HPDE6-E6E7 (cell line): Measurements from ENCODE around the gene TASP1.

Experiments used
- DNase-seq: peaks from one replicate; pipeline ENCODE4 v3.0.0; 2011; ENCODE audit warnings: missing footprints; ENCODE audit errors: extremely low spot score

Gene TASP1

DNA sequence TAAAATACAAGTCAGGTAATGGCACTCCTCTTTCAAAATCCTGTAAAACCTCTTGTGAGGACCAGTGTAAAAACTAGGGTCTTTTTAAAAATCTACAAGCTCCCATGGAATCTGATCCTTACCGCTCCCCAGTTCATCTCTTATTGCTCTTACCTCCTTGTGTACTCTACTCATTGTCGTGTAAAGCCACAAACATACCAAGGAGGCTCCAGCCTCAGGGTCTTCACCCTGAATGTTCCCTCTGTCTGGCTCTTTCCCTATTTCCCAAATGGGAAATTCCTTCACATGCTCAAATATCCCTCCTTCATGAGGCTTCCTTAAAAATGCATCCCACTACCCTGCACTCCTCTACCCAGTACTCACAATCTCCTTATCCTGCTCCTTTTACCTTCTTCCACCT lies 67.1 kb downstream of the TASP1 start:
- no peak for DNase-seq

DNA sequence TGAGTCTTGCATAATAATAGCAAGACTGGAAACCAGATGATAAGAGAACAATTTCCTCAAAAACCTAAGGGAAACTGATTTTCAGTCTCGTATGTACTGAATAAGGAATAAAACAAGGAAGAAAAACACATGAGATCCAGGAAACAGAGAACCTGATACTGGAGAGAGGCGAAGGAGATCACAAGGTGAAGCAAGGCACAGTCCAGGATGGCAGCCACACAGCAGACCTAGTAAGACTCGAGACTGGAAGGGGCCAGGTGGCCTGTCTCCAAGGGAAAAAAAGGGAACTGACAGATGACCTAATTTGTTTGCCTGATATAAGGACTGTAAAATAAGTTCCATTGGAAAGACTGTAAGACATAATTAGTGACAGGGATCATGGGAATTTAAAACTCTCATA lies 71.1 kb downstream of the TASP1 start:
- DNase-seq = no peak

DNA sequence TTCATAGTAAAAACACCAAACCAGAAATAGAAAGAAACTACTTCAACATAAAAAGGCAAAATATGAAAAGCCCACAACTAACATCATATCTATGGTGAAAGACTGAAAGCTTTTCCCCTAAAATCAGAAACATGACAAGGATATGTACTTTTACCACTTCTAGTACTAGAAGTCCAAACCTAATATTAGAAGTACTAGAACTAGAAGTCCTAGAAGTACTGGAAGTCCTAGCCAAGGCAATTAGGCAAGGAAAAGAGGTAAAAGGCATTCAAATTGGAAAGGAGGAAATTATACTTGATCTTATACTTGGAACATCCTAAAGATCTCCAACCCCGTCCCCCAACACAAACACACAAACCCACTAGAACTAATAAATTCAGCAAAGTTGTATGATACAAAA lies 74.9 kb downstream of the TASP1 start:
- DNase-seq = no peak

DNA sequence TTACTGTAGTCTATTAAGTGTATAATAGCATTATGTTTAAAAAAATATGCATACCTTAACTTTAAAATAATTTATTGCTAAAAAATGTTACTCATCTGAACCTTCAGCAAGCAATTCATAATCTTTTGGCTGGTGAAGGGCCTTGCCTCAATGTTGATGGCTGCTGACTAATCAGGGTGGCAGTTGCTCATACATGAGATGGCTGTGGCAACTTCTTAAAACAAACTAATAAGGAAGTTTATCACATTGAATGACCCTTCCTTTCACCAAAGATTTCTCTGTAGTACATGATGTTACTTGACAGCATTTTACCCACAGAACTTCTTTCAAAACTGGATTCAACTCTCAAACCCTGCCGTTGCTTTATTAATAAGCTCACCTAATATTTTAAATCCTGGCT lies 84.0 kb downstream of the TASP1 start:
- DNase-seq = no peak

DNA sequence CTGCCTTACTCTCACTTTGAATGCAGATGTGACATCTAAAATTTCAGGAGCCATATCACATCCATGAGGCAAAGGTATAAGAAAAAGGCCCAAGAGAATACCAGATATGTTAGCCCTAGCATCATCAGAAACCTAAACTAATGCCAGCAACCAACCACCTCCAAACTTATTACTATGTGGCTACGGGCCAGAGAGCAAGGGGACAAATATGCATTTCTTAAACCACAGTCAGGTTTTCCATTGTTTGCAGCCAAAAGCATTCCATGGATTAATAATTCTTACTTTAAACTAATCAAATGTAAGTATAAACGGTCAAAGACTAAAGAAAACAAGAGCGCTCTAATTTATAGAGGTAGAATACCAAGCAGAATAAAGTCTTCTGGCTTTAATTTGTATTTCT lies 84.7 kb downstream of the TASP1 start:
- DNase-seq = no peak

DNA sequence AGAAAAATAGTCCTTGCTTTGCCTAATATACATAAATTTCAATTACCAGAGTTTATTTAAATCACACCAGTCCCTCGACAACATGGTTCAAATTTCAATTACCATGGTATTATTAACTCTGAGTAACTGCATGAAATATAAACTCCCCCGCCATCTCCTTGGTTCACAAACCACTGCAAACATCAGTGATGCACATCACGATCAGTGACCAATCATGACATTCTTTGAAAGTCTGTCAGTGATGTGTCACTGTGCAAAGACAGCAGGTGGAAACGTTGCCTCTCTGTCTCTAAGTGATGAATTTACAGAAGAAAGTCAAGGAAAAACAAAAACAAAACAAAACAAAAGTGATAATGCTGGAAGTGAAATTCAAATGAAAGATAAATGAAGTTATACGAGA lies 86.7 kb downstream of the TASP1 start:
- no peak for DNase-seq

DNA sequence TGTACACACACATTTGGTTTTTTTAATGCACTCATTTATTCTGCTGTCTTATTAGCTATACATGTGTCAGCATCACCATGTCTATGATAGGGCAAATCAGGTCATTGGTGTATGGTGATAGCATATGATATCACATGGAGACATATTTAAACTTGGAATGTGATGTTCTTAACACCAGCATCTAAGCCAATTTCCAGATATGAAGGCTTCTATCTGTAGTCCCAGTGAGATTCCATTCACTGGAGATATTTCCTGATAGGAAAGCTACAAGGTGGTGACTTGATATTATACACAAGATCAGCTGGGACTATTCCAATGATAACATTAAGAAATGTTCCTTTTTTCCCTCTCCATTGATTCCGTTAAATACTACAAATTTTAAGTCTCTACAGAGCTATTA lies 89.3 kb downstream of the TASP1 start:
- DNase-seq = no peak

DNA sequence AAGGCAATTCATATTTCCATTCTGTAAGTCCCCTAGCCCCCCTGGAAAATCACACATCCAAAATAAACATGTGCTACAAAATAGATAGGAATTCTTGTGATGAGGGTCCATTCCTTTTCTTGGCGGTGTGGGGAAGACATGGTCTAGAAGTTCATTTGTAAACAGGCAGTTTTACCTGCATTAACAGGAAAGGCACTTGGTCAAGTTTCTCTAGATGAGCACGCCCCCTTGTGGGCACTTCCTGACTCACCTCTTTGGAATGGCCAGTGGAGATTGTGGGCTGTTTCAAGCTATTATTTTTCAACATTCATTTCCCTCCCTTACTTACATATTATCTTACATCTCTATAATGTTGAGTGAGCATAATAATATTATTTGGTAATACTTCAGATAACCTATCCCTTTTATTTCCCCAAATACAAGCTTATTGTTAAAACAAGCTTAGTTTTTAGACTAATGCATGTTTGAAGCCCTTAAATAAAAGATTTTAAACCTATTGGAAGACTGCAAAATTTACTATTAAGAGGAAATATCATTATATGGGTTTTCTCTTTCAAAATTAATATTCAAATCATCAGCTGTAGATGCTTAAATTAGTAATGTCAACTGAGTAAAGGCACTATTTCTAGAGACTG lies 92.1 kb downstream of the TASP1 start:
- peak; percentile 59 for DNase-seq

DNA sequence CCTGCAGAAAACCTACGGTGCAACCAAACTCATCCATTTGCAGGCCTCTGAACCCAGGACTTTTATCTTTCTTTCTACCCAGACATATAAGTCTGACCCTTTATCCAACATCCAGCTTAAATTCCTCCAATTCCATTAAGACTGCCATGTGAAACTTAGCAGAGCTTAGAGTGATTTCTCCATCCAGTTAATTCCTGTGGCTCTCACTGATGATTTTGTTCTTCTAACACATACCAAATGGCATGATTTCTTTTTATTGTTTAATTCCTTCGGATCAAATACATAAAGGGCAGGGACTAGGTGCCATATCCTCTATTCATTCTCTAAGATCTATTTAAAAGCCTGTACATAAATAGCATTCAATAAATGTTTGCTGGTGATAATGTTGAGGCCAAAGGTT lies 92.9 kb downstream of the TASP1 start:
- DNase-seq = no peak

DNA sequence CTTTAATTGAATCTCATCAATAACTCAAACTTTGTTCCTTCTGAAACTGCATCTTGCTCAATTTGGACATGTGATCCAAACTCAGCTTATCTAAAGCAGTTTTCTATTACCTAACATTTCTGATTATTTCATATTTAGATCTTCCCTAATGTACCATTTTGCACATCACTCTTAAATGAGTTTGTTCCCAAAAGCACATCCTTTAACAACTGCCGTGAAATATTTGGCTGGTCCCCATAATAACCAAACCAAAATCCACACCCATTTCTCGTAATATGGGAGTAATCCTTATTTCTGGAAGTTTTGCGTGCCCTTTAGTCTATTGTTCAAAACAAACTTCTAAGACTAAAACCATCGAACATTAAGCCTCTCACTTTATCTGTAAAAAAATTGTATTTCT lies 94.9 kb downstream of the TASP1 start:
- DNase-seq = no peak

DNA sequence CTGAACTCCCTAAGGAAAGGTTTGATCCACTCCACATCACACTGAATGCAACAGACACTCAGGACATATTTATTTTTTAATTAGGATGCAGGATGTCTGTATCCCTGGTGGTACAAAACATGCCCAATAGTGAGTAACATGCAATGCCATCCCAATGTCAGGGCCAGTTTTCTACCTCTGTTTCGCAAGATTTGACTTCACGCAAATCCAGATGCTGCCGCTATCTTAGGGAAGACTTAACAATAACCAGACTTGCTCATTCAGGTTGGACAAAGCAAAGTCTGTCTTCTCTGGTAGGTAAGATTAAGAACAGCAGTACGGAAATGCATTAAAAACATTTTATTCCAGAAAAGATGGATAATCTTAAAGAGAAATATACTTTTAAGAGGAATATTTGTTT lies 103.1 kb downstream of the TASP1 start:
- DNase-seq = no peak

DNA sequence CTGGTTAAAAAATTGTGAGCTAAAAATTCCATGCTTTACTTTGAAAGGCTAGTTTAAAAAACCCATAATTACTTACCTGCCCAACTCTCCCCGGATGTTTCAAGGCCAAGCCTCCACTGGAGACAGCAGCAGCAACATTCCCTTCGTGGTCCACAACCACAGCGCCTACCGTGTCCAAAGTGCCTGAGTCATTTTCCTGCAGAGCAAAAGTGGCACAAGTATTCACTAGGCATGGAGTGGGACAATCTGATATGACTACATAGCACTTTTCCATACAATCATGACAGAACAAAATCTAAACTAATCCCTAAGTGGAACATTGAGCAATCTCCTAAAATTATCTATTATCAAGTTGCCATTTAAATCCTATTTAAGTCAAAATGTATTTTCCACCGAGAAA lies 104.8 kb downstream of the TASP1 start:
- no peak for DNase-seq

DNA sequence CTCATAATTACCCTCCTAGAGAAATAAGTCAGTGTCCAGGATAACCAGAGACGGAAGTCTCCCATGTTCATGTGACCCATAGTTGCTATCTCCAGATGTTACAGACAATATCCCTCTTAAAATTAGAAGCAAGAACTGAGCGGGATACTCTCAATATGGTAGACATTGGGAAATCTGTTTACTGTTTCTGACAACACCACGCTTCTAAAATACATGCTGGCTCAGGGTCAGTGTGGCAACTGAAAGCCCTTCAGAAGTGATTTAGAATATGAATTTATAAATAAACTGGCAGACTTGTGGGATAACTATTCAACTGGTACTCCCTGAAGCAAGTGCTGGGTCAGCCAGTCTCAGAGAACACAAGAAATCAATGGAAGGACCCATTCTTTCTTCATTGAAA lies 108.6 kb downstream of the TASP1 start:
- DNase-seq = no peak

DNA sequence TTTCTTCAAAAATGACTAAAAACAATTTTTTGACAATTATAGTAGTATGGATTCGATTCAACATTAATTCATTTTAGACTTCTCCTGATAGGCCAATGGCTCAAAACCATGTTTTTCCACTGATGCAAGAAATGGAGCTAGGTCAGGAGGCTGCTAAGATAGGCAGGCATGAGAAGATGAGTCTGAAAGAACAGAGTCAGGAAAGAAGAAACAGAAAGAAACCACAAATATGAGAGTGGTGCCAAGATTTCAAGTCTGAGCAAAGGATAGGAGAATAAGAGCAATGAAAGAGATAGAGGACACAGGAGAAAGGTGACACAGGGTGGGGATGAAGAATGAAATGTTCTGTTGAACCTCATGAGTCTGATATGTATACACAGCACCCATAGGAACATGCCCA lies 112.2 kb downstream of the TASP1 start:
- DNase-seq = no peak

DNA sequence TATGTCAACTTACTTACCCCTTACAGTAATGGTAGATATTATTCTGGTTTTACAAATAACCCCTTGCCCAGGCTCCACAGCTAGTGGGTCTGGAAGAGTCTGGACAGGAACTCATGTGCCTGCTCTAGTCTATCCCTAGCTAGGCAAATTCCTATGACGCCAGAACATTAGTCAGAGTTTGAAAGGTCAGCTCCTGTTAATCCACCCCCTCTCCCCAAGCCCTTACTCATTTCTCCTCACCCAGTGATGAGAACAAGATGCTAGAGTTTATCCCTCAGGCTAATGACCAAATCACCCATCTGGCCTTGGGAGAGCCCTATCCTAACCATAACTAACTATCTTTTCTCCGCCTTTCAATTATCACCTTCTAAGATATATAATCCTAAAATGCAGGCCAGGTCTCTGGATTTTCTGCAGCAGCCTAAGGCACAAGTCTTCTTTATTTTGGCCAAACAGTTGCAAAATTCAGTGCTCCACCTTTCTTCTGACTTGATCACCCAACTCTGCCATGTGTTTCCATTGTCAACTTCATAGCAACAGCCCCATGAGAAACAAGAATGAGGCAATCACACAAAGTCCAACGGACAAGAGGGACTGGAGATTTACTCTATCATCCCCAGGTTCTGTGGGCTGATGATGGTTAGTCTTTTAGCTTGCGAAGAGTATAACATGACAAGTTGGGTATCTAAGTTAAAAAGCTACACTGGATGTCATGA lies 113.3 kb downstream of the TASP1 start:
- DNase-seq = peak; percentile 99

DNA sequence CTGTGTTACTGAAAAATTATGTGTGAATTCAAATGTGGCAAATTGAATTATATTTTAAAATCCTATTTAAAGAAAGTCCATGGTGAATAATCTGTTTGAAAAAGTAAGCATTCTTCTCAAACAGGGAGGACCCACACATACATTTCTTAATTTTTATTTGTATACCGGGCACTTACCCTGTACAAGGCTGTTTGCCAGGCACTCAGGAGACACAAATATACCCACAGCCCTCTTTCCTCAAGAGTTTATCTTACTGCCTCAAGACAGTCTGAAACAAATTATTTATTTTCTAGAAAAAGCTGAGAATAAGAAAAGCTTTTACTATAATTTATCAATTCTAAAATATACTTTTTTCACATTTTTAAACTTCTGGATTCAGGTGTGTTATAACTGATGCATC lies 114.4 kb downstream of the TASP1 start:
- DNase-seq = no peak

DNA sequence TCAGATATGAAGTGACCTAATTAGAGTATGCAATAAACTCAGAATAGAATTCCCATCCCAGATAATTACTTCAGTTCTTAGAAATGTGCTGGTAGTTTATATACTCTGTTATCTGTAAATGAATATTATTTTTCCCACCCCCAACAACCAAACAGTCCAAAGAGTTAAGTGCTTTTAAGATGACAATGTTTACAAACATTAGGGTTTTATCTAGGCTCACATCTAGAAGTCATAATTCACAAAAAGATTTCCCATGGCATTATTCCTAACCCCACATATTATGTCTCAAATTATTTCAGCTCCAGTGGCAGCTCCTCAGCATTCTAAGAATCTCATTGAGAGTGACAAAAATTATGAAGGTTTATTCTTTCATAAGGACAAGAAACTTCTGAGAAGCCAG lies 120.9 kb downstream of the TASP1 start:
- no peak for DNase-seq

DNA sequence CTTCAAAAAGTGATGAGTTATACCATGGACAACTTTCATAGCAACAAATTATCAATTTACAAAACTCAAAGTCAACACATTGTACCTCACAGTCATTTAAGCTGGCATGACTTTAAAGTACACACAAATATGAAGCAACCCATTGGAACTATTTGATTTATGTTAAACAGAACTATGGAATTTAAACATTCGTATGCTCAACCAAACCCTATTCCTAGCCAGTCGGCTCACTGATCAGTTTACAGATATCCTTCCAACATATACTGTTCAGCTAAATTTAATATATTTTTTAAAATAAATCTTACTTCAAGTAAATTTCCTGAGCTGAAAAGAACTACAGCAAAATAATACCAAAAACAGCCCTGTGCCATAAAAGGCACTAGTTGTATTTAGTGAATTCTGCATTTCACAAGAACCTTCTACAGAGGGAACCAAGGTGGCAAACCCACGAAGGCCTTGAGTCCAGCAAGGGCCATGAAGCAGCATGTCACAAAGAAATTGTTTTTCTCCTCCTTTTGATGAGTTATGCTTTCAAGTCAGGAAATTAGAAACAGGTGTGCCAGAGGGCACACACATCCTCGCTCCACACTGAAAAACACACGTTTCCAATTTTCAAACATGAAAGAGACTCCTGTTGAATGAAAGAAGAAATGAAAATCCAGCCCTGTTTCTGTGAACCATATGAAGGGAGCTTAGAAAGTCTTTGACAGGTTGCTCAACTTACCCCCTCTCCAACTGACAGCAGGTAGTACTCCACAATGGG lies 122.8 kb downstream of the TASP1 start:
- no peak for DNase-seq

DNA sequence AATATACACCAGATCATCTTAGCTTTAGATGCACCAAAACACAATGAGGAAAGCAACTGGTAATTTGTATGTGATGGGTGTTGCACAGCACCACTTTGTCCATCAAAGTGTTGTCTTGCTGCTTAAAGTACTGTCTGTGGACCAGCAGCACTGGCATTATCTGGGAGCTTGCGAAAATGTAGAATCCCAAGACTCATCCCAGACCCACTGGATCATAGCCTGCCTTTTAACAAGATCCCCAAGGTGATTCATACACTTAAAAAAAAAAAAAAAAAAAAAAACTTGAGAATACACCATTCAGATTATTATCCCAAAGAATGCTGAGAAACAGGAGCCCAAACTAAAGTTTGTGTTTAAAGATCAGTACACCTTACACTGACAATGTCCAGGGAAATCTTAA lies 123.4 kb downstream of the TASP1 start:
- no peak for DNase-seq

DNA sequence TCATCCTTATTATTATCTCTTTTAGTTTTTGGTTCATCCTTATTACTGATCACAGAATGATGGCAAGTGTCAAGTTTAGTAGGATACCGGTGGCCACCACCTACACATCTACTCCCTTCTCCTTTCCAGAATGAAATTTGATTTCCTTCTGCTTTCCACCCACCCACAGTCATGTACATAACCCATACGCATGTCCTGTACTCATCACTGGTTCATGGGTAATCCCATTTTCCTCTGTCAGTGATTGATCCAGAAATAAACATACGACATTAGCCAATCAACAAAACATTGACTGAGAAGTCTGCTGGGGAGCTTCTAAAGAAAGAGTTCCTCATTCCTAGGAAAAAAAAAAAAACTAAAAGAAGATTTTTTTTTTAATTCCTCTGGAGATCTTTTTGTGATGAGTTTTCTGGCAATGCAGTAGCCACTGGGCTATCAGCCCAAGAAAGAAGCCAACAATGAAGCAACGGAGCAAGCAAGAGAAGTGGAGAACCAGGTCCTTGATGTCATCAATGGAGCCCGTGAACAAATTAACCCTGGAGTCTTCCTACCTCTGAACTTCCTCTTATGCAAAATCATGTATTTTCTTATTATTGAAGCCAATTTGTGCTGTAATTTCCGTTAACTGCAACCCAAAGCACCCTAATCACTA lies 127.8 kb downstream of the TASP1 start:
- no peak for DNase-seq

DNA sequence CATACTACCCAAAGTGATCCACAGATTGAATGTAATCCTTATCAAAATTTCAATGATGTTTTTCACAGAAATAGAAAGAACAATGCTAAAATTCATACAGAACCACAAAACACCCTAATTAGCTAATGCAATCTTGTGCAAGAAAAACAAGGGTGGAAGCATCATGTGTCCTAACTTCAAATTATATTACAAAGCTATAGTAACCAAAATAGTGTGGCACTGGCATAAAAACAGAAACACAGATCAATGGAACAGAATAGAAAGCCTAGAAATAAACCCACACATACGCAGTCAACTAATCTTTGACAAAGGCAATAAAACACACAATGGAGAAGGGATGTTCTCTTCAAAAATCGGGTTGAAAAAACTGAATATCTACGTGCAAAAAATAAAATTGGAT lies 131.1 kb downstream of the TASP1 start:
- DNase-seq = no peak

DNA sequence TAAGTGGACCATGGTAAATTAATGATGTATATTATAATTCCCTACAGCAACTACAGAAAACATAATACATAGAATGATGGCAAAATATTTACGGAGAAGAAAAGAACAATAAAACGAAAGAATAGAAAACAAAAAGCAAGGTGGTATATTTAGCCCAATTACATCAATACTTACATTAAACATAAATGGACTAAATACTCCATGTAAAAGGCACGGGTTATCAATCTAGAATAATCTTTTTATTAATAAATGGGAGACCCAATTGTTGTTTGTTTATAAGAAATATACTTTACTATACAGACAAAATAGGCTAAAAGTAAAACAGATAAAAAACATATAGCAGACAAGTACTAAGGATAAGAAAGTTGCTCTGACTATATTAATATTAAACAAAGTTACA lies 137.2 kb downstream of the TASP1 start:
- DNase-seq = no peak

DNA sequence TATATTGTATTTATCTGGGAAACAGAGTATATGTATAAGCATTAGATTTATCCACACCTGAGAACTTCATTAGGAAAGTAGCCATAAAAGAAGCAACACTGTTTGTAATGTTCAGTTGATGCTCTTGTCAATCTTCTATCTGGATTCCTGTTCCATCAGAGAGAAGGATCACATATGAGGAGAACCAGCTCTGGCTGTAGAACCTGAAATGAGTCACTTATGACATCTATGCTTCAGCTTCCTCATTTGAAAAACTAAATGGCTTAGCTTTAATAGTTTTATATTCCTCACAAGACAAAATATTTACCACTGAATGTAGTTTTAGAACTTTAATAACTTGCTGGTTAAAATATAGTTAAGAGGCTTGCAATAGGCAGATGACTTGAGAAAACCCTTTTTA lies 144.7 kb downstream of the TASP1 start:
- DNase-seq = peak; percentile 17
